ENCODE data around the gene CTCFL.

GRCh38 chr20:57499676-57500075, 25.3 kb downstream of the CTCFL start:
- TF ChIP-seq TAF1 (IDR thresholded peaks at IDR 0.05; ENCODE audit: low read depth) (no peak), EP300 (IDR thresholded peaks at IDR 0.05; ENCODE audit: borderline replicate concordance) (no peak), EGR1 (IDR thresholded peaks at IDR 0.05) (no peak)
